Measurements from ENCODE around the gene HERC5. TPM values are rescaled to one million over a fixed set of nuclear protein-coding genes. Genes with fewer than 3 reads are reported as not detected.
"Not testable (repeated sequence)": the region's sequence is repeated elsewhere in the genome, so short reads cannot be mapped to it uniquely, and the experiment has no call there.

The HERC5 gene
- total RNA-seq, 2 experiments from 2014 or later, result 5.9 to 6.4 TPM

DNA sequence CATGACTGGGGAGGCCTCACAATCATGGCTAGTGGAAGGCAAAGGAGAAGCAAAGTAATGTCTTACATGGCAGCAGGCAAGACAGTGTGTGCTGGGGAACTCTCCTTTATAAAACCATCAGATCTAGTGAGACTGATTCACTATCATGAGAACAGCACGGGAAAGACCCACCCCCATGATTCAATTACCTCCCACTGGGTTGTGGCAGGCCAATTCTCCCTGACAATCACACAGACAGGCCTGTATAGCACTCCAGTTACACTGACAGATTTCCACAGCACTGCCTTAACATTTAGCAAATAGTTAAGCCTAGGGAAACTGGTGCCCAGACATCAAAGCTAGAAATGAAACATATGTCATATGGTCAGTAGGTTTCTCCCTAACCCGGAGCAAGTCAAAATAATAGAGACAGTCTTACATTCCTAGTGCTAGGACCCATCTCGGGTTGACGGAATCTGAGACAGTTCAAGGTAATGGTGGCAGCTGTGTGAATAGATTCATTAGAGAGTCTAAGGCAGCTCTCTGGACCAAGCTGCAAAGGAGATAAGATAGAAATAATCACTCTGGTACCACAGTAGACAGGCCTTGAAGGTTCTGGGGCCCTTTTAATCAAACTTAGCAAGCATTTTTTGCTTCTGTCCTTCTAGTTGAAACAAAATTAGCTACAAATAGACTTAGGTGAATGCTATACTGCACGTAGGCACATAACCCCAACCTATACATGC lies 9.4 kb upstream of the HERC5 start:
- ChIA-PET CTCF (no interaction called here), POLR2A (no interaction called here)

- POLR2A ChIA-PET, result not testable (repeated sequence)
Measured at GRCh38 chr4:88448211-88448765, 8.6 kb upstream of the HERC5 start.

GRCh38 chr4:88448889-88449288 lies 8.0 kb upstream of the HERC5 start:
- ChIA-PET CTCF (interaction anchor here (0.7 to 1.2 kb wide), 2 partner anchors 8 to 228 kb away, joined by 3 to 4 read pairs; partner anchors contain the start of gene HERC5), POLR2A (no interaction called here)

More at GRCh38 chr4:88448211-88448765, 8.6 kb upstream of the HERC5 start:
- CTCF ChIA-PET, result interaction anchor here (1.2 kb wide), 1 partner anchor 9 kb away, joined by 4 read pairs; the partner anchor contains the start of gene HERC5

DNA sequence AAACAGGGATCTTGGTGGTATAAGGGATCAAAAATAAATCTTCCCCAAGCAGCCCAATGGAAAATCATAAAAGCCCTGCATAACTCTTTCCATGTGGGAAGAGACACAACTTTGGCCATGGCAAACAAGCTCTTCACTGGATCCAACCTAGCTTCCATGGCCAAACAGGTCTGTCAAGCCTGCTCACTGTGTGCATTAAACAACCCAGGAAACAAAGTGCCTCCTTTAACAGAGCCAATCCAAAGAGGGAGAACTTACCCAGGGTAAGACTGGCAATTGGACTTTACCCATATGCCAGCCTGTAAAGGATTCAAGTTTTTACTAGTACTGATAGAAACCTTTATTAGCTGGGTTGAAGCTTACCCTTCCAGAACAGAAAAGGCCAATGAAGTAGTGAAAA lies 7.6 kb upstream of the HERC5 start:
- POLR2A ChIA-PET, result no interaction called here
- CTCF ChIA-PET, result interaction anchor here (0.7 to 1.2 kb wide), 2 partner anchors 8 to 228 kb away, joined by 3 to 4 read pairs; partner anchors contain the start of gene HERC5

DNA sequence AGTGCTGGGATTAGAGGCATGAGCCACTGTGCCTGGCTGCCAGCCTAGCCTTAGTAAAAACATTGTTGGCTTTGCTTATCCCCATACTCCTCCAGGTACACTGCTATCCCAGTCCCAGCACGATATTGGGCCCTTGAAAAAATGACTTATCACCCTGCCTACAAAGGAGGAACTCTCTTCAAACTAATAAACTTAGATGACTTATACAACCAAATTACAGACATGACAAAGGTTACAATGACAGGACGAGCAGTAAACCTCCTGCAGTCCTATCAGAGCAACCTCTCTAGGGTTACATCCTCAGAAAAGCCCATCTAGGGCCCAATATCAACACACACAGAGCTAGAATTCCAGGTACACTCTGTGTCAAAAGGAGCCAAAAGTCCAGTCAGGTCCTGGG lies 5.7 kb upstream of the HERC5 start:
- CTCF ChIA-PET, result interaction anchor here (0.9 kb wide), 1 partner anchor 73 kb away, joined by 3 read pairs; the partner anchor contains the start of gene HERC6
- POLR2A ChIA-PET, result no interaction called here

- ChIA-PET POLR2A (no interaction called here), CTCF (no interaction called here)
Measured at GRCh38 chr4:88452912-88453311, 4.0 kb upstream of the HERC5 start.

DNA sequence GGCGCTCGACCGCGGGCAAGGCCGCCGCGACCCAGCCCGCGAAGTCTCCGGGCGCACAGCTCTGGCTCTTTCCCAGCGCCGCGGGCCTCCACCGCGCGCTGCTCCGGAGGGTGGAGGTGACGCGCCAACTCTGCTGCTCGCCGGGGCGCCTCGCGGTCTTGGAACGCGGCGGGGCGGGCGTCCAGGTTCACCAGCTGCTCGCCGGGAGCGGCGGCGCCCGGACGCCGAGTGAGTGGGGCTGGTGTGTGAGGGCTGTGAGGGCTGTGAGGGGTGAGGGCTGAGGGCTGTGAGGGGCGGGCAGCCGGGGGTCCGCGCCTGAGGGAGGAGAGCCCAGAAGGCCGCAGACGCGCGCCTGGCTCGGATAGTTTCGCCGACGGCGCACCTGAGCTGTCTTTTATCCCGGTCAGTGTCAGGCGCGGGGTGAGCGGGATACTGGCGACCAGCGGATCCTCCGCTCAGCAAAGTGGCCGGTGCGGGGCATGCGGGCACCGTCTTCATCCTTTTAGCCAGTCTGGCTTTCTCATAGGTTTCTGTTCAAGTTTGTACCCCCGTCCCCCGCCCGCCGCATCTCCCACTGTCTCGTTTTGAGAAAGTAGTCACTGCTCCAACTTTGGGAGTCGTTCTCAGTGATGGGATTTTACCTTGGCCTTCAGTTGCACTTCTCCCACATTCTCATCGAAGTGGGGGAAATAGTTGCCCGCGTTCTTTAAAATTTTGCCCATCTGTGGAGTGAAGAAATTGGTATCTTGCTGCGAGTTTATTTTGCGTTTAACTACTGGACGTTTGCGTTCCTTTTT lies 586 bp downstream of the HERC5 start:
- ChIA-PET CTCF (interaction anchor here (0.6 to 1.5 kb wide), 4 partner anchors 9 to 211 kb away, joined by 3 to 4 read pairs (median 4); no protein-coding TSS in a partner anchor), POLR2A (interaction anchor here (1.2 to 2.3 kb wide), 3 partner anchors 74 to 173 kb away, joined by 3 to 17 read pairs (median 5); partner anchors contain the start of genes HERC6 and PPM1K)

- ChIA-PET POLR2A (interaction anchor here (0.6 to 2.3 kb wide), 2 partner anchors 174 to 215 kb away, joined by 3 to 17 read pairs; partner anchors contain the start of gene PPM1K), CTCF (interaction anchor here (0.6 to 1.5 kb wide), 2 partner anchors 111 to 138 kb away, joined by 3 to 4 read pairs; no protein-coding TSS in a partner anchor)
Measured at GRCh38 chr4:88458104-88458740, 1.3 kb downstream of the HERC5 start.

- POLR2A ChIA-PET, result no interaction called here
- CTCF ChIA-PET, result no interaction called here
Measured at GRCh38 chr4:88465653-88466192, 8.8 kb downstream of the HERC5 start.

GRCh38 chr4:88467392-88467791 lies 10.5 kb downstream of the HERC5 start:
- CTCF ChIA-PET, result no interaction called here
- POLR2A ChIA-PET, result no interaction called here

DNA sequence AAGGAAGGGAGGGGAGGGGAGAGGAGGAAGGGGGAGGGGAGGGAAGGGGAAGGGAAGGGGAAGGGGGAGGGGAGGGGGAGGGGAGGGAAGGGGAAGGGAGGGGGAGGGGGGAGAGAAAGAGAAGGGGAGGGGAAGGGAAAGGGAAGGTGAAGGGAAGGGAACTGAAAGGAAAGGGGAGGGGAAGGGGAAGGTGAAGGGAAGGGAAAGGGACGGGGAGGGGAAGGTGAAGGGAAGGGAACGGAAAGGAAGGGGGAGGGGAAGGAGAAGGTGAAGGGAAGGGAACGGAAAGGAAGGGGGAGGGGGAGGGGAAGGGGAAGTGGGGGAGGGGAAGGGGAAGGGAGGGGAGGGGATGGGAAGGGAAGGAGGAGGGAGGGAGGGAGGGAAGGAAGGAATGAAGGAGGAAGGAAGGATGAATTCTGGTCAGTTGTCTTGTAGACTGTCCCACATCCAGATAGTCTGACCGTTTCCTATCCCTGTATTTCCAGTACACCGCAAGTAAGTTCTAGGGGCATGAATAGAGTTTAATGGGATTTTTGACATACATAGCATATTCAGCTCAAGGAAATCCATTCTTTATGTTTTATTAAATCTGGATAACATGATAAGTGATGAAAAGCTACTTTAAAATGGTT lies 20.4 kb downstream of the HERC5 start:
- ChIA-PET POLR2A (no interaction called here), CTCF (no interaction called here)

GRCh38 chr4:88478247-88478646 lies 21.3 kb downstream of the HERC5 start:
- POLR2A ChIA-PET, result no interaction called here
- CTCF ChIA-PET, result no interaction called here

GRCh38 chr4:88481537-88481936 lies 24.6 kb downstream of the HERC5 start:
- ChIA-PET CTCF (interaction anchor here (1.1 kb wide), 1 partner anchor 18 kb away, joined by 3 read pairs; no protein-coding TSS in a partner anchor), POLR2A (no interaction called here)

DNA sequence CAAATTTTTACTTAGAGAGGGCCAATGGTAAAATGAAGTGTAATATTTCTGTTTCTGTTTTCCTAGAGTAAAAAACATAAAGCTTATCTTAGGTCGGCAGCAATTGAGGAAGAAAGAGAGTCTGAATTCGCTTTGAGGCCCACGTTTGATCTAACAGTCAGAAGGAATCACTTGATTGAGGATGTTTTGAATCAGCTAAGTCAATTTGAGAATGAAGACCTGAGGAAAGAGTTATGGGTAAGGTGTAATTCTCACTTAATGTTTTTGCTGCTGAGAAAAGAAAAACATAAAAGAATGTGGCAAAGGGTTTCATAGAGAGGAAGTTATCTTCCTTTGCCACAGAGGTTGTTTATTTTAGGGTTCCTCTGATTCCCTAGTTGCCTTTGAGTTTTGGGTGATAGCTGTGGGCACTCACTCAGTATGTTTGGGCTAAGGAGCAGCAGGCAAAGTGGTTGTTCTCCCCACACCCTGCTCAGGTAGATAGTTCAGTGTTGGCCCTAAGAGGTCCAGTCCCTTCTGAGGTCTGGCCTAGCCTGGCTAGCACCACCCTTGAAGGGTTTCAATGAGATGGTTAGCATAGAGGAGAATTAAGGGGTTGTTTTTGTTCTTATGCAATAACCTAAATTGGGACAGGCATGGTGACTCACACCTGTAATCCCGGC lies 32.3 kb downstream of the HERC5 start:
- CTCF ChIA-PET, result no interaction called here
- POLR2A ChIA-PET, result no interaction called here

DNA sequence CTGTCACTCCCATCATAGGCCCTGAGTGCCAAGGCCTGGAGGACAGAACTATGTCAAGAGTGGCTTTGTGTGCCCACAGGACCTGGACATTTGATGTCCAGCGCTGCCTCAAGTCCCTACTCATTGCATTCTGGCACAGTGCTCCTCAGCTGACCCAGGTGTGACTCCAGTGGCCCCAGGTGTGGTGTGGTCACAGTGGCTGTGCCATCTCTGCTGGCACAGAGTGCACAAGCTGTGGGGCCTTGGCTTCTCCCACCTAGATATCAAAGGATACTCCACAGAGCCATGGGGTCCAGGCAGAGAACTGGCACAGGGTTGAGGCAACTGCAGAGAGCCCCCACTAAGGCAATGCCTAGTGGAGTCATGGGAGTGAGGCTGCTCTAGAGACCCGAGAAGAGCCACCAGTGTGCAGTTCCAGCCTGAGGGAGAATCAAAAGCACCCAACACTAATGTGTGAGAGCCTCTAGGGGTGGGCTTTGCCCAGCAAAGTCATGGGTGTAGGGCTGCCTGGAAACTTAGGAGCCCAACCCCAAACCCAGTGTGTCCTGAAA lies 41.0 kb downstream of the HERC5 start:
- CTCF ChIA-PET, result interaction anchor here (0.5 kb wide), 1 partner anchor 1582 kb away, joined by 3 read pairs; no protein-coding TSS in a partner anchor
- POLR2A ChIA-PET, result no interaction called here

DNA sequence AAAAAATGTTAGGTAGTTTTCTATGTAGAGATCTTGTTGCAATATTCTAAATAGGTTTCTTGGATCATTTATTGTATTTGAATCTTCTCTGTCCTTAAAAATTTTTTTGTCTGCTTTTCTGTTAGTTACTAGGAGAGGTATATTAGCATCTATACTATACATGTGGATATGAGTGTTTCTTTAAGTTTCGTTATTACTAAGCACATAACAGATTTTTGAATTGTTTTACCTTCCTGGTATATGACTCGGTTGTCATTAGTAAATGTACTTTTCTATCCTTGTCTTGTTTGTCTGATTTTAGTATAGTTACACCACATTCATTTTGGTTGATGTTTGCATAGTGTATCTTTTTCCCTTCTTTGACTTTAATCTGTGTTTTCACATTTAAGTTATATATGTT lies 46.4 kb downstream of the HERC5 start:
- ChIA-PET POLR2A (no interaction called here), CTCF (interaction anchor here (1.5 kb wide), 1 partner anchor 12 kb away, joined by 5 read pairs; no protein-coding TSS in a partner anchor)

GRCh38 chr4:88511236-88511635 lies 54.3 kb downstream of the HERC5 start:
- CTCF ChIA-PET, result no interaction called here
- POLR2A ChIA-PET, result no interaction called here

Measured in activated CD8-positive, alpha-beta memory T cell treated with anti-CD3 and anti-CD28 coated beads for 36 hours (primary cell).